GM04503 (cell line): ENCODE results near the gene ZNF410.
"Not testable (repeated sequence)": the region's sequence is repeated elsewhere in the genome, so short reads cannot be mapped to it uniquely, and the experiment has no call there.

Experiments
- DNase-seq: peaks from one replicate; pipeline ENCODE4 v3.0.0-alpha.2; 2012; ENCODE audit warnings: low read depth

Gene ZNF410, protein sequence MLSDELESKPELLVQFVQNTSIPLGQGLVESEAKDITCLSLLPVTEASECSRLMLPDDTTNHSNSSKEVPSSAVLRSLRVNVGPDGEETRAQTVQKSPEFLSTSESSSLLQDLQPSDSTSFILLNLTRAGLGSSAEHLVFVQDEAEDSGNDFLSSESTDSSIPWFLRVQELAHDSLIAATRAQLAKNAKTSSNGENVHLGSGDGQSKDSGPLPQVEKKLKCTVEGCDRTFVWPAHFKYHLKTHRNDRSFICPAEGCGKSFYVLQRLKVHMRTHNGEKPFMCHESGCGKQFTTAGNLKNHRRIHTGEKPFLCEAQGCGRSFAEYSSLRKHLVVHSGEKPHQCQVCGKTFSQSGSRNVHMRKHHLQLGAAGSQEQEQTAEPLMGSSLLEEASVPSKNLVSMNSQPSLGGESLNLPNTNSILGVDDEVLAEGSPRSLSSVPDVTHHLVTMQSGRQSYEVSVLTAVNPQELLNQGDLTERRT

DNA sequence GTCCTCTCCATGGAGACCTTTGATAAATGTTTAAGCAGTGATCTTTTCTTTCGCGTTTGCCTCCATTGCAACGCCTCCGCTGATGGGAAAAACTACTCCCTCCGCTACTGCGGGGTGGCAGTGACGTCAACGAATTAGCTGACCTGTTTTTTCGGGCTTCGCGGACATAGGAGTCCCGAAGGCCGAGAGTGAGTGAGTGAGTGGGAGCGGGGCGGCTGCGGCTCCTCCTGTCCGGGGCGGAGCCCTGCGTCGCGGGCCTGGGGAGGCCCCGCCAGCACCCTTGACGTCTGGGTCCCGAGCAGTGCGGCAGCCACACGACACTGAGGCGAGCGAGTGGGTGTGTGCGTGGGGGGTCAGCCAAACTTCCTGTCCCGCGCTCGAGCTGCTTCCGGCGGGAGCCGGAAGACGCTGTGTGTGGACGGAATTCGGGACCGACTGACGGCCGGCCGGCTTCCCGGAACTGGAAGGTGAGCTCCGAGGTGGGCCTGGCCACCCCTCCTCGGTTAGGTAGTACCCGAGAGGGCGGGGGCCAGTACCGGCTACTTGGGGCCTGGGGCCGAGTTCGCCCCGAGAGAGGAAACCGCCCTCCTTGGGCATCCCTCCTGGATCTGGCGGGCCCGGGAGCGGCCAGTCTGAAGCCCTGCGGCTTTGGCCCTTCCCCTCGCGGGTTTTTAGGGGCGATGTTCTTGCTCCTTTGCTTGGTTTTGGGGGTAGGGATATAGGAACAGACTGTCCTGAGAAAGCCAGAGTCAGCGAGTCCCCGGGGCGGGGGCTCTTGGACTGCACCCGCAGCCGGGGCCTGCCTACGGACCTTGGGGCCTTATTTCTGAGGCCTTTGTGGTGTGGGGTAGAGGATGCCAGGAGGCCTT, at the start of gene ZNF410:
ZNF410 (plus strand) TSS at position 411 of the 869 bp plus-strand sequence. CDS start 5,317 bp downstream, outside the sequence.
- DNase-seq = peak; percentile 85

DNA sequence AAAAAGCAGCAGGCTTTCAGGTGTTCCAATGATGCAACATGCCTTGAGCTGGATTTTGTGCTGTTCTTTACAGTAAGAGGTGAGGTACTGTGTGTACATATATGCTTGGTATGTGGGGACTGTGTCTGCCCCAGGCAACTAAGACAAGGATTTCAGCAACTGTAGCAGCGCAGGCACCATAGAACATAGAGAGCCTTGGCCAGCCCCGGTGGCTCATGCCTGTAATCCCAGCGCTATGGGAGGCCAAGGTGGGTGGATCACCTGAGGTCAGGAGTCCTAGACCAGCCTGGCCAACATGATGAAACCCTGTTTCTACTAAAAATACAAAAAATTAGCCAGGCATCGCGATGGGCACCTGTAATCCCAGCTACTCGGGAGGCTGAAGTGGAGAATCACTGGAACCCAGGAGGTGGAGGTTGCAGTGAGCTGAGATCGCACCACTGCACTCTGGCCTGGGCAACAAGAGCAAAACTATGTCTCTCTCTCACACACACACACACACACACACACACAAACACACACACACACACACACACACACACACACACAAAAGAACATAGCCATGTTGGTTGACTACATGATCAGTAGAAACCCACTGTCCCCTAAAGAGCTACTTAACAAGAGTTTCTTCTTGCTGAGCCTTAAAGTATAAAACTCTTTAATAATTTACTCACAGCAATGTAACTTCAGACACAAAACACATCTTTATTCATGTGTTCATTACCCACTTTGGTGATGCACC, 48.2 kb upstream of the ZNF410 start:
- not testable (repeated sequence) for DNase-seq

DNA sequence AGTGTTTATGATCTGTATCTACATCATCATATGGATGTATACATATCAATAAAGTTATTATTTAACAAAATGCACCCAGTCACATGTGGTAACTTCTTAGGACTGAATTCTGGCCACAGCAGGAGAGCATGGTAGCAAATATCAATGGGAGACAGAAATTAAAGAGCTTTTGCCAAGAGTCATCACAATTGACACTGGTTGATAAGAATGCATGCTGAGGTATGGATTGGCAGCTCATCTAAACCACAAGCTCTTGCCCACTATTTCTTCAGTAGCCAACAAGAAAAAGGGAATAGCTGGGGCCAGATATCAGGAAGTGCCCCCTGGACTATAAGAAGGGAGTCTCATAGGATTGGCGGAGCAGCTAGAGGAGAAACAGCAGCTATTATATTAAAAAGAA, 44.5 kb upstream of the ZNF410 start:
- no peak for DNase-seq

DNA sequence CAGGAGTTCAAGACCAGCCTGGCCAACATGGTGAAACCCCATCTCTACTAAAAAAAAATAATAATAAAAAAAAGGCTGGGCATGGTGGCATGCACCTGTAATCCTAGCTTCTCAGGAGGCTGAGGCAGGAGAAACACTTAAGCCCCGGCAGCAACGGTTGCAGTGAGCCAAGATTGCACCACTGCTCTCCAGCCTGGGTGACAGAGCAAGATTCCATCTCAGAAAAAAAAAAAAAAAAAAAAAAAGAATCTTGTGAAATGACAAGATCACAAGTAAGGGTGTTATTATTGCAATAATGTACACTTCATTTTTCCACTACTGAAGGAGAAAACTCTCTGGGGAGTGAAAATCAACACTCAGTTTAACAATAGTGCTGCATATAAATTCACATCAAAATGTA, 43.8 kb upstream of the ZNF410 start:
- DNase-seq = no peak

GRCh38 chr14:73843296-73843695, 43.4 kb upstream of the ZNF410 start:
- DNase-seq = no peak

GRCh38 chr14:73846947-73847346, 39.7 kb upstream of the ZNF410 start:
- DNase-seq = no peak

GRCh38 chr14:73851000-73851399, 35.7 kb upstream of the ZNF410 start:
- peak; percentile 5 for DNase-seq

GRCh38 chr14:73851567-73852382, 34.9 kb upstream of the ZNF410 start, which contains the start of gene PTGR2:
TSS of gene PTGR2 (plus strand) at chr14:73851831. CDS start at chr14:73858863, 7,032 bp downstream.
- DNase-seq = peak; percentile 81

DNA sequence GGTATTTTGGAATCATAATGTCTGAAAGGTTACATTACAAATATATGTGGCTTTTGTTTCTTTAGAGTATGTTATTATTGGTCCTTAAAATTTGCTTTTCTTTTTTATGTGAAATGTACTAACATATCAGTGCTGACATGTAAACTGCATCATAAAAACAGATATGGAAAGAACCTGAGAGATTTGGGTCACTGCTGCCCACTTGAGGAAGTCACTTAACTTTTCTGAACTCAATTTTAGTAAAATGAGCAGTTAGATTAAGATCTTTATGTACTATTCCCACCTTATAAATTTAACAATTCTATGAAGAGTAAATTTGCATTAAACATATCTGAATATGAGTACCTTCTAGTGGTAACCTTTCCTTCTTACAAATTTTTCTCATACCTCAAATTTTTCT, 27.5 kb upstream of the ZNF410 start:
- no peak for DNase-seq

- DNase-seq = no peak
Observed at GRCh38 chr14:73861073-73861472, 25.6 kb upstream of the ZNF410 start.

DNA sequence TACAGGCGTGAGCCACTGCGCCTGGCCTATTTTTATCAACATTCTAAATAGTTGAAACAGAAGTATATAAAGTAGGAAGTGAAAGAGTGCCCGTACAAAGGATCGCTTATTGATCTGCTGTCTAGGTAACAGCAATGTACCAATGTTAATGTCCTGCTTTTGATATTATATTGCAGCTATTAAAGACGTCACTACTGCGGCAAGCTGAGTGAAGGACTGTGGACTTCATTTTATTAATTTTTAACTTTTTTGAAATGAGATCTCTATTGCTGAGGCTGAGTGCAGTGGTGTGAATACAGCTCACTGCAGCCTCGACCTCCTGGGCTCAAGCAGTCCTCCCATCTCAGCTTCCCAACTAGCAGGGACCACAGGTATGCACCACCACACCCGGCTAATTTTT, 24.2 kb upstream of the ZNF410 start:
- DNase-seq = no peak

DNA sequence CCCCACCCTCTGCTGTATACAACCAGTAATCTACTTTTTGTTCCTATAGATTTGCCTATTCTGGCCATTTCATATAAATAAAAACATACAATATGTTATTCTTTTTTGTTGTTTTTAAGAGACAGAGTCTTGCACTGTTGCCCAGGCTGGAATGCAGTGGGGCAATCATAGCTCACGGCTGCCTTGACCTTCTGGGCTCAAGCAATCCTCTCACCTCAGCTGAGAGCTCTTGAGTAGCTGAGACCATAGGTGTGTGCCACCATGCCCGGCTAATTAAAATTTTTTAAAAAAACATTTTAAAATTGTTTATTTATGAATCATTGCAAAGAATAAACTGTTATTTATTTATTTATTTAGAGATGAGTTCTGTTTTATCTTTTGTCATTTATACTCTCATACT, 23.4 kb upstream of the ZNF410 start:
- no peak for DNase-seq

GRCh38 chr14:73865534-73866113, 21.0 kb upstream of the ZNF410 start:
- DNase-seq = no peak

DNA sequence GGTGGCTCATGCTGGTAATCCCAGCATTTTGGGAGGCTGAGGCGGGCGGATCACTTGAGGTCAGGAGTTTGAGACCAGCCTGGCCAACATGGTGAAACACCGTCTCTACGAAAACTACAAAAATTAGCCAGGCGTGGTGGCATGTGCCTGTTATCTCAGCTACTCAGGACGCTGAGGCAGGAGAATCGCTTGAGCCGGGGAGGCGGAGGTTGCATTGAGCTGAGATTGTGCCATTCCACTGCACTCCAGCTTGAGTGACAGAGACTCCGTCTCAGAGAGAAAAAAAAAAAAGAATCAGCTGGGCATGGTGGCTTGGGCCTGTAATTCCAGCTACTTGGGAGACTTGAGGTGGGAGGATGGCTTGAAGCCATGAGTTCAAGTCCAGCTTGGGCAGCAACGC, 16.9 kb upstream of the ZNF410 start:
- not testable (repeated sequence) for DNase-seq

DNA sequence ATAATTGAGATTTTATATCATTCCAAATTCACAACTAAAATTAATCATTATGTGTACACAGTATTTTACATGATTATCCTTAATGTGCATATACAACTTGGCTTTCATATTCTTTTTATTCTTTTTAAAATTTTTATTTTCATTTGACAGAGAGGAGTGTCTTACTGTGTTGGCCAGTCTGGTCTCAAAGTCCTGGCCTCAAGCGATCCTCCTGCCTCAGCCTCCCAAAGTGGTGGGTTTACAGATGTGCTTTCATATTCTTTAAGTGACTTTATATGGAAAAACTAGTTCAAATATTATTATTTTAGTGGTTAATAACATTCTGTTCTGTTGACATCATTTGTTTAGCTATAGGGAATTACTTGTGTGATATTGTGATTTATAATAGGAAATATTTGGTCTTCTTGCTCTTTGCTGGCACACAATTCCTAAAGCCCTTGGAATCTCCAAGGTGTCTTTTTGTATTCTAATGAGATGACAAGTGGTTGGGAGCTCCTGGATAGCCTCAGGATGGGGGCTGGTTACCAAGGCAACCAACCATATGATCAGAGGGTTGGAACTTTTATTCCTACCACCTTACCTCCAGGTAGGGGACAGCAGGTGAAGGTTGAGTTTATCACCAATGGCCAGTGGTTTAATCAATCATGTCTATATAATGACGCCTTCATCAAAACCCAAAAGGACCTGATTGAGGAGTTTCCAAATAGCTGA, 16.0 kb upstream of the ZNF410 start:
- no peak for DNase-seq

DNA sequence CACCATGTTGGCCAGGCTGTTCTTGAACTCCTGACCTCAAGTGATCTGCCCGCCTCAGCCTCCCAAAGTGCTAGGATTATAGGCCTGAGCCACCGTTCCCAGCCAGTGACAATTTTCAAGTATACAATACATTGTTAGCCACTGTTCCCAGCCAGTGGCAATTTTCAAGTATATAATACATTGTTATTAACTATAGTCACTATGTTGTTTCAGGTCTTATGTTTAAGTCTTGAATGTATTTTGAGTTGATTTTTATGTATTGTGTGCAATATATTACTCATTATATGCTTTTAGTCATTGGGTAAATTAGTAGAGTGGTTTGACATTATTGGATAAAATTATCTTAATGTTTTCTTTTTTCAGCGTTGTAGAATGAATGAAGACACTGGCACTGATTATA, 13.0 kb upstream of the ZNF410 start:
- no peak for DNase-seq

- no peak for DNase-seq
Observed at GRCh38 chr14:73877790-73878189, 8.9 kb upstream of the ZNF410 start.

DNA sequence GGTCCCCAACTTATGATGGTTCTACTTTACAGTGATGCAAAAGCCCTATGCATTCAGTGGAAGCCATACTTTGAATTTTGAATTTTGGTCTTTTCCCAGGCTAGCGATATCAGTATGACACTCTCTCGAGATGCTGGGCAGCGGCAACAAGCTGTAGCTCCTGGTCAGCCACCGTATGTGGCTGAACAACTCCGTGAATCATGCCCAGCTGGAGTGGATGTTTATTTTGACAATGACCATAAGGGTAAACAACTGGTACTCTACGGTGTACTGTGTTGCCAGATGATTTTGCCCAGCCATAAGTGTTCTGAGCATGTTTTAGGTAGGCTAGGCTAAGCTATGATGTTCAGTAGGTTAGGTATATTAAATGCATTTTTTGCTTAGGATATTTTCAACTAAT, 8.2 kb upstream of the ZNF410 start:
- no peak for DNase-seq

GRCh38 chr14:73879027-73879426, 7.6 kb upstream of the ZNF410 start:
- no peak for DNase-seq
